Mesothelial cell of epicardium (in vitro differentiated cells): ENCODE measurements around the gene CCNJL. TPM values are rescaled to one million over a fixed set of nuclear protein-coding genes. Genes with fewer than 3 reads are reported as not detected.

Experiments
- DNase-seq, 2 experiments: peaks; one replicate each; pipeline ENCODE4 v3.0.0; 2021; ENCODE audit warnings: low spot score in 2 of 2; ENCODE audit not compliant: unreplicated experiment in 2 of 2
- H3K27ac Mint-ChIP-seq: 2 replicates; pipeline ENCODE4 v1.8.0; 2021; ENCODE audit warnings: mixed read lengths
- H3K27me3 Mint-ChIP-seq: 2 replicates; pipeline ENCODE4 v1.8.0; 2021; ENCODE audit warnings: low read depth, mixed read lengths
- H3K36me3 Mint-ChIP-seq: 2 replicates; pipeline ENCODE4 v1.8.0; 2021; ENCODE audit warnings: mixed read lengths
- H3K4me1 Mint-ChIP-seq: 2 replicates; pipeline ENCODE4 v1.8.0; 2021; ENCODE audit warnings: mixed read lengths
- H3K4me3 Mint-ChIP-seq: 2 replicates; pipeline ENCODE4 v1.8.0; 2021; ENCODE audit warnings: mild to moderate bottlenecking, moderate library complexity, mixed read lengths
- H3K9me3 Mint-ChIP-seq: 2 replicates; pipeline ENCODE4 v1.8.0; 2021; ENCODE audit warnings: mixed read lengths
- CTCF ChIP-seq: fragments of 200-600 bp; sonication (generic); IDR thresholded peaks from one replicate; pipeline ENCODE4 v1.5.0; 2021; ENCODE audit warnings: antibody characterized with exemption; ENCODE audit not compliant: unreplicated experiment
- total RNA-seq: library from RNA; stranded (reverse); gene quantifications from 3 replicates; pipeline ENCODE4 v1.2.1, GENCODE V29; 2021

Gene CCNJL
- total RNA-seq, 1 donor from 2014 or later, result 8.9 TPM

- Mint-ChIP-seq H3K36me3 (peaks cover 17% of the 10 kb centered on the region), H3K9me3 (no peaks in the 10 kb centered on the region), H3K4me3 (no peak overlapping the region), H3K27me3 (no peaks in the 10 kb centered on the region), H3K27ac (no peak overlapping the region), H3K4me1 (peaks cover 21% of the 10 kb centered on the region)
- TF ChIP-seq CTCF, result no peak
- no peak for DNase-seq
Measured at GRCh38 chr5:160272889-160273288, 39.5 kb downstream of the CCNJL start.

GRCh38 chr5:160272264-160272663, 40.1 kb downstream of the CCNJL start:
- peaks cover 15% of the 10 kb centered on the region for H3K36me3 Mint-ChIP-seq
- no peaks in the 10 kb centered on the region for H3K9me3 Mint-ChIP-seq
- no peaks in the 10 kb centered on the region for H3K27me3 Mint-ChIP-seq
- no peak for TF ChIP-seq CTCF
- no peak for DNase-seq
- H3K4me3 Mint-ChIP-seq, result no peak overlapping the region
- H3K4me1 Mint-ChIP-seq, result peaks cover 21% of the 10 kb centered on the region
- H3K27ac Mint-ChIP-seq, result peak overlapping the region; percentile 40

GRCh38 chr5:160271836-160272235, 40.5 kb downstream of the CCNJL start:
- Mint-ChIP-seq H3K36me3 (peaks cover 12% of the 10 kb centered on the region), H3K27ac (peak overlapping the region; percentile 70), H3K4me3 (no peak overlapping the region), H3K4me1 (peaks cover 21% of the 10 kb centered on the region), H3K27me3 (no peaks in the 10 kb centered on the region), H3K9me3 (no peaks in the 10 kb centered on the region)
- TF ChIP-seq CTCF, result no peak
- no peak for DNase-seq

GRCh38 chr5:160271396-160271795, 41.0 kb downstream of the CCNJL start:
- peak overlapping the region; percentile 70 for H3K27ac Mint-ChIP-seq
- H3K4me1 Mint-ChIP-seq, result peaks cover 21% of the 10 kb centered on the region
- no peak for DNase-seq
- peaks cover 11% of the 10 kb centered on the region for H3K36me3 Mint-ChIP-seq
- no peaks in the 10 kb centered on the region for H3K9me3 Mint-ChIP-seq
- no peak overlapping the region for H3K4me3 Mint-ChIP-seq
- TF ChIP-seq CTCF, result no peak
- H3K27me3 Mint-ChIP-seq, result no peaks in the 10 kb centered on the region

- no peak for TF ChIP-seq CTCF
- Mint-ChIP-seq H3K4me3 (no peak overlapping the region), H3K4me1 (peaks cover 21% of the 10 kb centered on the region), H3K36me3 (peaks cover 7% of the 10 kb centered on the region), H3K9me3 (no peaks in the 10 kb centered on the region), H3K27ac (peak overlapping the region; percentile 95), H3K27me3 (no peaks in the 10 kb centered on the region)
- no peak for DNase-seq
Measured at GRCh38 chr5:160270704-160271103, 41.7 kb downstream of the CCNJL start.

- Mint-ChIP-seq H3K4me1 (peaks cover 21% of the 10 kb centered on the region), H3K9me3 (no peaks in the 10 kb centered on the region), H3K27ac (no peak overlapping the region), H3K27me3 (no peaks in the 10 kb centered on the region), H3K4me3 (no peak overlapping the region), H3K36me3 (no peaks in the 10 kb centered on the region)
- DNase-seq, result no peak
- TF ChIP-seq CTCF, result no peak
Measured at GRCh38 chr5:160269017-160269416, 43.3 kb downstream of the CCNJL start.
